HG02610 (cell line): ENCODE data around the gene BCORL1.

Source experiments
- ATAC-seq: cut with Tn5 transposase; IDR thresholded peaks from one replicate; pipeline ENCODE4 v1.9.1; 2021; ENCODE audit warnings: mild to moderate bottlenecking, moderate library complexity; ENCODE audit not compliant: unreplicated experiment

Gene BCORL1

GRCh38 chrX:129963729-129964128 is 18.7 kb upstream of the BCORL1 start:
- ATAC-seq, result no peak

- no peak for ATAC-seq
These were observed 17.3 kb upstream of the BCORL1 start for GRCh38 chrX:129965166-129965565.

GRCh38 chrX:129968968-129969367 is 13.5 kb upstream of the BCORL1 start:
- no peak for ATAC-seq

- ATAC-seq, result no peak
These were observed 6.0 kb upstream of the BCORL1 start for GRCh38 chrX:129976441-129976840.

- no peak for ATAC-seq
These were observed 3.1 kb upstream of the BCORL1 start for GRCh38 chrX:129979207-129979920.

- no peak for ATAC-seq
These were observed 2.4 kb upstream of the BCORL1 start for GRCh38 chrX:129980001-129980401.

- ATAC-seq, result no peak
These were observed 1.8 kb upstream of the BCORL1 start for GRCh38 chrX:129980540-129981199.

GRCh38 chrX:129981200-129981553 is 1.3 kb upstream of the BCORL1 start:
- no peak for ATAC-seq

- no peak for ATAC-seq
These were observed 609 bp upstream of the BCORL1 start for GRCh38 chrX:129981752-129982299.

- no peak for ATAC-seq
These were observed 1.2 kb downstream of the BCORL1 start for GRCh38 chrX:129983575-129984110.

GRCh38 chrX:129984111-129984958 is 1.9 kb downstream of the BCORL1 start:
- ATAC-seq, result no peak

- ATAC-seq, result no peak
These were observed 5.4 kb downstream of the BCORL1 start for GRCh38 chrX:129987871-129988270.

GRCh38 chrX:129992181-129992580 is 9.7 kb downstream of the BCORL1 start:
- no peak for ATAC-seq

GRCh38 chrX:129996120-129996519 is 13.7 kb downstream of the BCORL1 start:
- ATAC-seq, result no peak

- no peak for ATAC-seq
These were observed 14.7 kb downstream of the BCORL1 start for GRCh38 chrX:129997086-129997485.

GRCh38 chrX:129998021-129998420 is 15.6 kb downstream of the BCORL1 start:
- ATAC-seq, result no peak

- ATAC-seq, result no peak
These were observed 19.5 kb downstream of the BCORL1 start for GRCh38 chrX:130001893-130002292.

- no peak for ATAC-seq
These were observed 20.1 kb downstream of the BCORL1 start for GRCh38 chrX:130002541-130002940.

- no peak for ATAC-seq
These were observed 22.8 kb downstream of the BCORL1 start for GRCh38 chrX:130005089-130005807.

GRCh38 chrX:130009658-130010223 is 27.3 kb downstream of the BCORL1 start:
- ATAC-seq, result no peak
